Mucosa of rectum (tissue), 2 donors: ENCODE measurements around the gene ZRANB1.

ENCODE experiments used
- H3K27ac ChIP-seq, 2 donors: one replicate each; pipeline ENCODE4 v1.7.0; 2013; ENCODE audit warnings: inconsistent platforms in 2 of 2, low read depth in 2 of 2, low read length in 2 of 2
- H3K27me3 ChIP-seq, 2 donors: one replicate each; pipeline ENCODE4 v1.7.0; 2013; ENCODE audit warnings: low read length in 2 of 2; ENCODE audit not compliant: control insufficient read depth in 2 of 2, insufficient read depth in 2 of 2
- H3K36me3 ChIP-seq, 2 donors: one replicate each; pipeline ENCODE4 v1.7.0; 2013; ENCODE audit warnings: low read length in 2 of 2; ENCODE audit not compliant: control insufficient read depth in 2 of 2, insufficient read depth in 2 of 2
- H3K4me1 ChIP-seq, 2 donors: one replicate each; pipeline ENCODE4 v1.7.0; 2013; ENCODE audit warnings: low read length in 2 of 2, mild to moderate bottlenecking in 1 of 2; ENCODE audit not compliant: control insufficient read depth in 2 of 2, insufficient read depth in 2 of 2
- H3K4me3 ChIP-seq, 2 donors: one replicate each; pipeline ENCODE4 v1.7.0; 2013; ENCODE audit warnings: low read length in 2 of 2
- H3K9ac ChIP-seq, 2 donors: one replicate each; pipeline ENCODE4 v1.7.0; 2013; ENCODE audit warnings: low read length in 2 of 2, low read depth in 1 of 2, mild to moderate bottlenecking in 1 of 2
- H3K9me3 ChIP-seq, 2 donors: one replicate each; pipeline ENCODE4 v1.7.0; 2013; ENCODE audit warnings: low read length in 2 of 2; ENCODE audit not compliant: control insufficient read depth in 2 of 2
- donor health status: healthy.
- donor health status: Normal muscosa, but diverticular disease.

The ZRANB1 gene

GRCh38 chr10:124991835-124992234 is 49.9 kb downstream of the ZRANB1 start:
- Histone ChIP-seq H3K4me1 (no peaks in the 10 kb centered on the region), H3K36me3 (peaks cover 52 to 71% of the 10 kb centered on the region in 2 donors), H3K9ac (no peak overlapping the region), H3K27me3 (no peaks in the 10 kb centered on the region), H3K9me3 (no peaks in the 10 kb centered on the region), H3K4me3 (no peak overlapping the region), H3K27ac (no peak overlapping the region)

GRCh38 chr10:124992462-124993344 is 50.8 kb downstream of the ZRANB1 start:
- no peaks in the 10 kb centered on the region for H3K4me1 ChIP-seq
- H3K27me3 ChIP-seq = no peaks in the 10 kb centered on the region
- no peaks in the 10 kb centered on the region for H3K9me3 ChIP-seq
- no peak overlapping the region for H3K27ac ChIP-seq
- no peak overlapping the region for H3K9ac ChIP-seq
- H3K4me3 ChIP-seq = no peak overlapping the region
- H3K36me3 ChIP-seq = peaks cover 61 to 77% of the 10 kb centered on the region in 2 donors

- H3K9ac ChIP-seq = no peak overlapping the region
- H3K4me3 ChIP-seq = no peak overlapping the region
- H3K9me3 ChIP-seq = no peaks in the 10 kb centered on the region
- H3K36me3 ChIP-seq = peaks cover 66 to 79% of the 10 kb centered on the region in 2 donors
- no peaks in the 10 kb centered on the region for H3K27me3 ChIP-seq
- no peaks in the 10 kb centered on the region for H3K4me1 ChIP-seq
- no peak overlapping the region for H3K27ac ChIP-seq
These were observed 51.4 kb downstream of the ZRANB1 start for GRCh38 chr10:124993345-124993708.

- Histone ChIP-seq H3K9ac (no peak overlapping the region), H3K4me3 (no peak overlapping the region), H3K27me3 (no peaks in the 10 kb centered on the region), H3K9me3 (no peaks in the 10 kb centered on the region), H3K4me1 (no peaks in the 10 kb centered on the region), H3K27ac (no peak overlapping the region), H3K36me3 (peaks cover 65 to 83% of the 10 kb centered on the region in 2 donors)
These were observed 52.0 kb downstream of the ZRANB1 start for GRCh38 chr10:124993736-124994451.

- H3K36me3 ChIP-seq = peaks cover 70 to 83% of the 10 kb centered on the region in 2 donors
- no peaks in the 10 kb centered on the region for H3K27me3 ChIP-seq
- H3K4me1 ChIP-seq = no peaks in the 10 kb centered on the region
- H3K9ac ChIP-seq = no peak overlapping the region
- no peaks in the 10 kb centered on the region for H3K9me3 ChIP-seq
- no peak overlapping the region for H3K27ac ChIP-seq
- H3K4me3 ChIP-seq = no peak overlapping the region
These were observed 52.9 kb downstream of the ZRANB1 start for GRCh38 chr10:124994573-124995473.

- no peak overlapping the region for H3K27ac ChIP-seq
- peaks cover 72 to 86% of the 10 kb centered on the region in 2 donors for H3K36me3 ChIP-seq
- peaks cover 0 to 4% of the 10 kb centered on the region in 2 donors for H3K4me1 ChIP-seq
- H3K27me3 ChIP-seq = no peaks in the 10 kb centered on the region
- no peak overlapping the region for H3K9ac ChIP-seq
- no peaks in the 10 kb centered on the region for H3K9me3 ChIP-seq
- no peak overlapping the region for H3K4me3 ChIP-seq
These were observed 53.7 kb downstream of the ZRANB1 start for GRCh38 chr10:124995605-124996004.

GRCh38 chr10:124996127-124996853 is 54.4 kb downstream of the ZRANB1 start:
- Histone ChIP-seq H3K4me3 (no peak overlapping the region), H3K36me3 (peaks cover 67 to 82% of the 10 kb centered on the region in 2 donors), H3K9me3 (no peaks in the 10 kb centered on the region), H3K9ac (no peak overlapping the region), H3K27me3 (no peaks in the 10 kb centered on the region), H3K27ac (no peak overlapping the region), H3K4me1 (peaks cover 0 to 4% of the 10 kb centered on the region in 2 donors)

GRCh38 chr10:124996854-124997215 is 54.9 kb downstream of the ZRANB1 start:
- Histone ChIP-seq H3K27ac (no peak overlapping the region), H3K4me3 (no peak overlapping the region), H3K36me3 (peaks cover 62 to 82% of the 10 kb centered on the region in 2 donors), H3K9ac (no peak overlapping the region), H3K27me3 (no peaks in the 10 kb centered on the region), H3K4me1 (peaks cover 0 to 4% of the 10 kb centered on the region in 2 donors), H3K9me3 (no peaks in the 10 kb centered on the region)

- peaks cover 0 to 4% of the 10 kb centered on the region in 2 donors for H3K4me1 ChIP-seq
- no peak overlapping the region for H3K4me3 ChIP-seq
- peaks cover 63 to 81% of the 10 kb centered on the region in 2 donors for H3K36me3 ChIP-seq
- H3K27me3 ChIP-seq = no peaks in the 10 kb centered on the region
- no peaks in the 10 kb centered on the region for H3K9me3 ChIP-seq
- no peak overlapping the region for H3K27ac ChIP-seq
- H3K9ac ChIP-seq = no peak overlapping the region
These were observed 55.4 kb downstream of the ZRANB1 start for GRCh38 chr10:124997306-124997705.
